Measurements from ENCODE around the gene SFTA2. TPM values are rescaled to one million over a fixed set of nuclear protein-coding genes. Genes with fewer than 3 reads are reported as not detected.
"Not testable (repeated sequence)": the region's sequence is repeated elsewhere in the genome, so short reads cannot be mapped to it uniquely, and the experiment has no call there.

Gene SFTA2
- total and polyA plus RNA-seq, 2 experiments from 2014 or later = not detected

DNA sequence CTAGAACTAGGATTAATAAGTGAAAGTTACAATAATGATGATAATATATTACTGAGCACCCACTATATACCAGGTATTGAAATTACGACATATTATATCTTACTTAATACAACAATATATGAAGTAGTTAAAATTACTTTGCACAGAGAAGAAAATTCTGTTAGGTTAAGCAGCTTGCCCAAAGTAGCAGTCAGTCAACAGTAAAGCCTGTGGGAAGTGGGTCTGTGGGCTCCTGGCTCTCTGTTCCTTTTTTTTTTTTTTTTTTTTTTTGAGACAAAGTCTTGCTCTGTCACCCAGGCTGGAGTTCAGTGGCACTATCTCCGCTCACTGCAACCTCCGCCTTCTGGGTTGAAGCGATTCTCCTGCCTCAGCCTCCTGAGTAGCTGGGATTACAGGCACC is 28.7 kb downstream of the SFTA2 start:
- no peak overlapping the region for H3K27ac ChIP-seq
- no peaks in the 10 kb centered on the region for H3K9me2 ChIP-seq (ENCODE audit: insufficient read depth)
- no peaks in the 10 kb centered on the region for H3K36me3 ChIP-seq (ENCODE audit: low read depth)
- H4K20me1 ChIP-seq (ENCODE audit: insufficient read depth) = no peaks in the 10 kb centered on the region
- no peak overlapping the region for H3K4me2 ChIP-seq (ENCODE audit: unreplicated experiment)
- H3K9me3 ChIP-seq (ENCODE audit: low read depth) = no peaks in the 10 kb centered on the region
- H3K4me3 ChIP-seq = no peak overlapping the region
- in situ Hi-C loops (cut with MboI) = no loop called here
- TF ChIP-seq EZH2phosphoT487 (IDR thresholded peaks at IDR 0.05; ENCODE audit: insufficient read depth, low read depth) (no peak), EZH2 (IDR thresholded peaks at IDR 0.05; ENCODE audit: insufficient read depth, poor library complexity, severe bottlenecking) (no peak)
- no peaks in the 10 kb centered on the region for H3K4me1 ChIP-seq (ENCODE audit: insufficient read depth)
- H2AFZ ChIP-seq = no peak overlapping the region
- H3F3A ChIP-seq (ENCODE audit: insufficient read depth) = peaks cover 13% of the 10 kb centered on the region; the same call in 1 of the 2 replicates
- WGBS, 2 experiments (ENCODE audit: low coverage in 1 of 2, low lambda C conversion rate in 2 of 2, missing lambda C conversion rate in 2 of 2) = 96 to 99% methylated on average over 4 of the region's 4 CpGs
- H3K79me2 ChIP-seq (ENCODE audit: insufficient read depth) = peaks cover 2% of the 10 kb centered on the region
- H3K27me3 ChIP-seq (replicated peaks; ENCODE audit: insufficient read depth) = no peaks in the 10 kb centered on the region
- H3K9ac ChIP-seq = no peak overlapping the region
- DNase-seq = no peak

GRCh38 chr6:30902709-30903108 is 29.3 kb downstream of the SFTA2 start:
- peaks cover 13% of the 10 kb centered on the region; the same call in 1 of the 2 replicates for H3F3A ChIP-seq (ENCODE audit: insufficient read depth)
- TF ChIP-seq EZH2phosphoT487 (IDR thresholded peaks at IDR 0.05; ENCODE audit: insufficient read depth, low read depth) (no peak), EZH2 (IDR thresholded peaks at IDR 0.05; ENCODE audit: insufficient read depth, poor library complexity, severe bottlenecking) (no peak)
- 39 to 40% methylated on average over 5 of the region's 5 CpGs for WGBS, 2 experiments (ENCODE audit: low coverage in 1 of 2, low lambda C conversion rate in 2 of 2, missing lambda C conversion rate in 2 of 2)
- H3K79me2 ChIP-seq (ENCODE audit: insufficient read depth) = no peaks in the 10 kb centered on the region
- no peaks in the 10 kb centered on the region for H4K20me1 ChIP-seq (ENCODE audit: insufficient read depth)
- H3K4me2 ChIP-seq (ENCODE audit: unreplicated experiment) = no peak overlapping the region
- no peak overlapping the region for H3K9ac ChIP-seq
- H2AFZ ChIP-seq = no peak overlapping the region
- no peaks in the 10 kb centered on the region for H3K9me2 ChIP-seq (ENCODE audit: insufficient read depth)
- H3K4me1 ChIP-seq (ENCODE audit: insufficient read depth) = no peaks in the 10 kb centered on the region
- H3K4me3 ChIP-seq = no peak overlapping the region
- DNase-seq = no peak
- in situ Hi-C loops (cut with MboI) = no loop called here
- no peak overlapping the region for H3K27ac ChIP-seq
- no peaks in the 10 kb centered on the region for H3K36me3 ChIP-seq (ENCODE audit: low read depth)
- no peaks in the 10 kb centered on the region for H3K9me3 ChIP-seq (ENCODE audit: low read depth)
- no peaks in the 10 kb centered on the region for H3K27me3 ChIP-seq (replicated peaks; ENCODE audit: insufficient read depth)

DNA sequence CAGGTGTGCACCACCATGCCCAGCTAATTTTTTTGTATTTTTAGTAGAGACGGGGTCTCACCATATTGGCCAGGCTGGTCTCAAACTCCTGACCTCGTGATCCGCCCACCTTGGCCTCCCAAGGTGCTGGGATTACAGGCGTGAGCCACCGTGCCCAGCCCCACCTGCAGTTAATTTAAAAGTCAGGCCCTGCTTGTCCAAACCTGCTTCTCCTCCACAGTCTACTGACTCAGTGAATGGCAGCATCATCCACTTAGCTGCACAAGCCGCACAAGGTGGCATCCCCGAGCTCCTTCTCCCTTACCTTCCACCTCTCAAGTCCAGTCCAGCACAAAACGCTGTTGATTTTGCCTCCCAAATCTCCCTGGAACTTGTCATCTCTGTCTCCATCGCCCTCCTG is 29.8 kb downstream of the SFTA2 start:
- H2AFZ ChIP-seq; H3K9me3 ChIP-seq (ENCODE audit: low read depth); H3K4me1 ChIP-seq (ENCODE audit: insufficient read depth); H3K36me3 ChIP-seq (ENCODE audit: low read depth); H3K4me2 ChIP-seq (ENCODE audit: unreplicated experiment); H3K9me2 ChIP-seq (ENCODE audit: insufficient read depth); H3K9ac ChIP-seq; H3K27ac ChIP-seq; DNase-seq; H3K27me3 ChIP-seq (replicated peaks; ENCODE audit: insufficient read depth); H3K79me2 ChIP-seq (ENCODE audit: insufficient read depth); H3K4me3 ChIP-seq; H3F3A ChIP-seq (ENCODE audit: insufficient read depth); H4K20me1 ChIP-seq (ENCODE audit: insufficient read depth); in situ Hi-C loops (cut with MboI): not testable (repeated sequence)
- 72 to 74% methylated on average over 9 of the region's 9 CpGs for WGBS, 2 experiments (ENCODE audit: low coverage in 1 of 2, low lambda C conversion rate in 2 of 2, missing lambda C conversion rate in 2 of 2)

DNA sequence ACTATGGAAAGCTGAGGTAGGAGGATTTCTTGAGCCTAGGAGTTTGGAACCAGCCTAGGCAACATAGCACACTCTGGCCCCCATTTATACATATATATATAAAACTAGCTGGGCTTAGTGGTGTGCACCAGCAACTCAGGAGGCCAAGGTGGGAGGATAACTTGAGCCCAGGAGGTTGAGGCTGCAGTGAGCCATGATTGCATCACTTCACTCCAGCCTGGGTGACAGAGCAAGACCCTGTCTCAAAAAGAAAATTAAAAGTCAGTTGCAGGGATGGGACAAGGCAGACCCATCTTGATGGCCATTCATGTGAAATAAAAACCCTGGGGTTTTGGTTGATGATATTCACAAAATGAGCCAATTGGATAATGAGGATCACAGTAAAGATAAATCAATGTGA is 30.5 kb downstream of the SFTA2 start:
- Histone ChIP-seq H3K79me2 (ENCODE audit: insufficient read depth) (no peaks in the 10 kb centered on the region), H3K4me2 (ENCODE audit: unreplicated experiment) (no peak overlapping the region), H3K9me3 (ENCODE audit: low read depth) (no peaks in the 10 kb centered on the region), H3K36me3 (ENCODE audit: low read depth) (no peaks in the 10 kb centered on the region), H3K4me1 (ENCODE audit: insufficient read depth) (no peaks in the 10 kb centered on the region), H4K20me1 (ENCODE audit: insufficient read depth) (no peaks in the 10 kb centered on the region), H3K27me3 (replicated peaks; ENCODE audit: insufficient read depth) (no peaks in the 10 kb centered on the region), H3K4me3 (no peak overlapping the region), H2AFZ (no peak overlapping the region), H3K9me2 (ENCODE audit: insufficient read depth) (no peaks in the 10 kb centered on the region), H3F3A (ENCODE audit: insufficient read depth) (0 out of 2 replicates have a peak, but pooled peaks cover 6% of the 10 kb centered on the region), H3K27ac (no peak overlapping the region), H3K9ac (no peak overlapping the region)
- DNase-seq = no peak
- TF ChIP-seq EZH2 (IDR thresholded peaks at IDR 0.05; ENCODE audit: insufficient read depth, poor library complexity, severe bottlenecking) (no peak), EZH2phosphoT487 (IDR thresholded peaks at IDR 0.05; ENCODE audit: insufficient read depth, low read depth) (no peak)
- in situ Hi-C loops (cut with MboI) = no loop called here

GRCh38 chr6:30900863-30901417 is 31.0 kb downstream of the SFTA2 start:
- in situ Hi-C loops (cut with MboI) = no loop called here
- Histone ChIP-seq H3K36me3 (ENCODE audit: low read depth) (no peaks in the 10 kb centered on the region), H2AFZ (no peak overlapping the region), H3K4me1 (ENCODE audit: insufficient read depth) (no peaks in the 10 kb centered on the region), H3K4me3 (no peak overlapping the region), H3K4me2 (ENCODE audit: unreplicated experiment) (no peak overlapping the region), H3K9me3 (ENCODE audit: low read depth) (no peaks in the 10 kb centered on the region), H3F3A (ENCODE audit: insufficient read depth) (0 out of 2 replicates have a peak, but pooled peaks cover 1% of the 10 kb centered on the region), H3K27ac (no peak overlapping the region), H4K20me1 (ENCODE audit: insufficient read depth) (no peaks in the 10 kb centered on the region), H3K79me2 (ENCODE audit: insufficient read depth) (no peaks in the 10 kb centered on the region), H3K27me3 (replicated peaks; ENCODE audit: insufficient read depth) (no peaks in the 10 kb centered on the region), H3K9ac (no peak overlapping the region), H3K9me2 (ENCODE audit: insufficient read depth) (no peaks in the 10 kb centered on the region)
- TF ChIP-seq EZH2phosphoT487 (IDR thresholded peaks at IDR 0.05; ENCODE audit: insufficient read depth, low read depth) (no peak), EZH2 (IDR thresholded peaks at IDR 0.05; ENCODE audit: insufficient read depth, poor library complexity, severe bottlenecking) (no peak)
- no peak for DNase-seq
- WGBS, 2 experiments (ENCODE audit: low coverage in 1 of 2, low lambda C conversion rate in 2 of 2, missing lambda C conversion rate in 2 of 2) = 88 to 100% methylated on average over 1 of the region's 1 CpG

Data from GM23248 (cell line).